NCI-H748 (cell line): ENCODE results near the gene SPATC1L.

Source experiments
- DNase-seq: peaks from one replicate; lab custom pipeline; 2025; ENCODE audit not compliant: unreplicated experiment; lab: John Stamatoyannopoulos, UW

Gene SPATC1L

DNA sequence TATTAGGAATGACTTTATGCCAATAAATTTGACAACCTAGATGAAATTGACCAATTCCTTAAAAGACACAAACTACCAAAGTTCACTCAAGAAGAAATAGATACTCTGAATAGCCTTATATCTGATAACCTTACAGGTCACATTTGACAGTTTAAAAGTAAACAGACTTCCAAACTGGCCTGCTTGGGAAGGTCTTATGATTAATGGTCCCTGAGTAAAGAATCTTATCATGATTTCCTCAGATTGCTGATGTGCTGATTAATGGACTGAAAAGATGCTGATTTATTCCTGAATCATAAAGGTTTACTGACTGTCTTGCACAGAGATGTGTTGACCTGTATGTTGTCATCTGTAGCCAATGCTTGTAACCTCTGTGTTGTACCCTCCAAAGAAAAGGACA lies 19.2 kb downstream of the SPATC1L start:
- no peak for DNase-seq

DNA sequence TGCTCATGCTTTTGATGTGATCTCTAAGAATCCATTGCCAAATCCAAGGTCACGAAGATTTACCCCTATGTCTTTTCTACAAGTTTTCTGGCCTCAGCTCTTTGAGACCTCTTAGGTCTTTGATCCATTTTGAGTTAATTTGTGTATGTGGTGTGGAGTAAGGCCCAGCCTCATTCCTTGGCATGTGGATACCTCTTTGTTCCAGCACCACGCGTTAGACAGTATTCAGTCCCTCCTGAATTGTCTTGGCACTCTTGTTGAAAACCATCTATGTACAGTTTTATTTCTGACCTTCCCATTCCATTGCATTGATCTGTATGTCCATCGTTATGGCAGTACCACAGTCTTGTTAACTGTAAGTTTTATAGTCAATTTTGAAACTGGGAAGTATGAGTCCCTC lies 20.9 kb downstream of the SPATC1L start:
- DNase-seq, result no peak

DNA sequence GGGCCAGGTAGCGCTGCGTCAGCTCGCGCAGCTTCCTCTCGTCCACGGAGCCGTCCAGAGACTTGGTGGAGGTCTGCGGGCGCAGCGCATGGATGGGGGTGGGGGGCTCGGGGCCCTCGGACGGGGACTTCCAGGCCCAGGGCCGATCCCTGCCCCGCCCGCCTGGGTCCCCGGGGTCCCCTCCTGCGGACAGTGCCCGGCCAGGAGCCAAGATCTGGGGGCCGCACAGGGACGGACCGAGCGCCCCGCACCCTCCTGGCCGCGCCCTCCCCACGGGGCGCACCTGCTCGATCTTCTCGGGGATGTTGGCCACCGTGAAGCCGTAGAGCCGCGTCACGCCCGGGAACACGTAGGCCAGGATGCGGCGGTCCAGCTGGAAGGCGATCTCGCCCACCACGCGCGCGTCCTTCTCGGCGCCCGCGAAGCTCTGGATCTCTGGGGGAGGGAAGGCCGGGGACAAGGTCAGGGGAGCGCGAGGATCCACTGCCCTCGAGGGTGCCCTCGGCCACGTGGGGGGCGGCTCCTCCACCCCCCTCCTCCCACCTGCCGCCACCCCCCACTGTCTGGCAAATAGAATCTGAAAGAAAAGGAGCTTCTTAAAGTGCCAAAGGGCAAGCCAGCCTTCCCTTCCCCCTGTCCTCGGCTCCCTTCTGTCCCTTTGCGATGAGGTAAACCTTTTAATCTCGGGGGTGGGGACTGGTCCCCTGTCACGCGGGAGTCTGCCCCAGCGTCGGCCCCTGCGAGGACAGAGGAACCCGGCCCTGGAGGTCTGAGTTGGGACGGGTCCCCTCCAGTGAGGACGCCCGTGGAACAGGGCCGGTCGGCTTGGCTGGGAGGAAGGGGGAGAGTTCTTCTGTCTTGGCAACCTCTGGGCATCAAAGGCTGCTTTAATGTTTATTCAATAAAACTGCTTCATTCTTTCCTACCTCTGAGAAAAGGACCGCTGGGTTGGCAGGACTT lies 22.3 kb downstream of the SPATC1L start:
- DNase-seq, result no peak

DNA sequence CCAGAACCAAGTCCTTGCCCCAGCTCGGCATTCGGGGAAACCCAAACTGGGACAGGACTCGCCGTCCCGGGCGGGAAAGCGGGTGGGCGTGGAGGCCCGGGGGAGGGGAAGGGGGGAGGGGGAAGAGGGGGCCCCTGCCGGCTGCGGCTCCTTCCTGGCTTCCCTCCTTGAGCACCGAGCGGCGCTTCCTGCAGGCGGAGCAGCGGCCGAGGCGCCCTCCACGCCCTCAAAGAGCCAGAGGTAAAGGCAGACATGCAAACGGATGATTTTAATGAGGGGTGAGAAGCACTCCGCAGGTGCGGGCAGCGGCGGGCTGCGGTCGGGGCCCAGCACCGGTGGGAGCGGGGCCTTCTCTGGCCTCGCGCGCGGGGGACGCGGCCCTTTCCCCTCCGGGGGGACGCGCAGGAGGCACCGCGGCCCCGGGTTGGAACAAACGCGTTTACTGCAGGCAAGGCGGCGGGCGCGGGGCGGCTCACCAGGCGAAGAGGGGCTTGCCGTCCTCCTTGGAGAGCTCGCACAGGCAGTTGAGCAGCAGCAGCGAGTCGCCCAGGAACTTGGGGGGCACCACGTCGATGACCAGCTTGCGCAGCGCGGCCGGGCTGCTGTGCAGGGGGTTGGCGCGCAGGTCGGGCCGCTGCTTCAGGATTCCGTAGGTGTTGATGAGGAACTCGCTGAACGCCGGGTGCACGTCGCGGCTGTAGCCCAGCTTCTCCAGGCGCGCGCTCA lies 23.2 kb downstream of the SPATC1L start:
- no peak for DNase-seq

DNA sequence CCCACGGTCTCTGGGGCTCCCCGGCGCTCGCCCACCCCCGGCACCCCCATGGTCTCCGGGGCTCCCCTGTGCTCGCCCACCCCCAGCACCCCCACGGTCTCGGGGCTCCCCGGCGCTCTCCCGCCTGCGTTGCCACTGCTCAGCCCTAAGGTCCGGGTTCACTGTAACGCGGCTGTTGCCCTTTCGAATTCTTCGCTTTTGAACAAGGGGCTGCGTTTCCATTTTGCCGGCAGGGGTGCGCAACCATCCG lies 23.7 kb downstream of the SPATC1L start:
- no peak for DNase-seq

DNA sequence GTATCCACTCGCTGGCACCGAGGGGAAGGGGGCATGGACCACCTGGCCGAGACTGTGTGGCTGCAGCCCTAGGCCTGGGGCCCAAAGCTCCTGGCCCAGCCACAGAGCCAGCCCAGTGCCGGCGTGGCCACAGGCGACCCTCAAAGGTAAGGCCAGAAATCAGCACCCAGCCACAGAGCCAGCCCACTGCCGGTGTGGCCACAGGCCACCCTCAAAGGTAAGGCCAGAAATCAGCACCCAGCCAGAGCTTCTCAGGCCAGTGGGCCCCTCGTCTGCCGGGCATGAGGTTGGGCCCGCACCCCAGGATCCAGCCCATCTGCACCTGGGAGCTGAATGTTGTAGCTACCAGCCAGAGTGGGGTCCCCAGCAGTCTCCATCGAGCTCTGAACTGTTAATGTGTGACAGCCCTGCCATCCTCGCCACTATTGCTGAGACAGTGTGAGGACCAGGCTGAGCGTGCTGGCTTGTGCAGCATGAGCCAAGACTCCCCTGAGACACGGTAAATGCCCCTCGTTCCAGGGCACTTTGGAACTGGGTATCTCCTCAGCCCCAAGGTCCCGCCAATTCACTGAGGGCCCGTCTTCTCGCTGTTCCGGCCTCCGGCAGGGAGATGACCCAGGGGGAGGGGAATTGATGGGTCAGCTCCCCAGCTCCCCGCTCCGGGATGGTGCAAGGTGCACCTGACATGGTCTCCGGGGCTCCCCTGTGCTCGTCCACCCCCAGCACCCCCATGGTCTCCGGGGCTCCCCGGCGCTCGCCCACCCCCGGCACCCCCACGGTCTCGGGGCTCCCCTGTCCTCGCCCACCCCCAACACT lies 24.2 kb downstream of the SPATC1L start:
- DNase-seq, result no peak

DNA sequence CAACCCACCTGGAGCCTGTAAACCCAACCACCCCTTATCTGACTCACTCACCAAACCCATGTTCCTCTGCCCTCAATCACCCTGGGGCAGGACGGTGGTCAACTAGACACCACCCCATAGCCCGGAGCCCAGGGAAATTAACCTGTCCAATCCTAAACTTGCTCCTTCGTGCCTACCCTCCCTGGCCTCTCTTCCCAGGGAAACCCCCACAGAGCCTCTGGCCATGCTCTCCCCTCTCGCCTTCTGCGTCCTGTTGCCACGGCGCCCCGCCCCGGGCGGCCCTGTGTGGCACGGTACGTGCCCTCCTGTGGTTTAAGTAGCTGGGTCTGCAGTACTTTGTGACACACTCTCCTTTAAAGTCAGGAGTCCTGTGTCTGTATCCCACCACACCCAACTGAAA lies 24.9 kb downstream of the SPATC1L start:
- no peak for DNase-seq

DNA sequence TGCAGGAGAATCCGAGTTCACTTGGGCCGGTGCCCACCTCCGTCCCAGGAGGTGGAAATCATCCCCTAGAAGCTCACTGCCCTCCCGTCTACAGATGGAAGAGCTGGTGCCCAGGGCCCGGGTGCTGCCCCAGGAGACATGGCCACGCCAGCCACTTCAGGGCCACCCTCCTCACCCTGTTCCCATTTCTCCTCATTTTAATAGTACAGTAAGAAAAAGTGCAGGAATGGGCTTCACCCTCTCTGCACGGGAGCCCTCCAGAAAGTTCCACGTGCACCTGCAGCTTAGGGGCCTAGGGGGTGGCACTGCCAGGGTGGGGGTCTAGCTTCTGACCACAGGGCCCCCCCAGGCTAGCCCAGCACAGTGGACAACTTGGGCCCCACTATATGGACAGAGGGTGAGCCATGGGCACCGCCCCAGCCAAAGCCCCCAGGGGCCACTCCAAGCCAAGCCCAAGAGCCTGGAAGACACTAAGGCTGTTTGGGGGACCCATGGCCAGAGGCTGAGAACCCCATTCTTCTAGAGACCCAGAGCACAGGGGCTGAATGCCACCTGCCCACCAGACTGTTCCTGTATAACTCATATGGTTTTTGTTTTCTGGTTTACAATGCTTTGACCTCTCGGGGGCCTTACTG lies 25.5 kb downstream of the SPATC1L start:
- no peak for DNase-seq

DNA sequence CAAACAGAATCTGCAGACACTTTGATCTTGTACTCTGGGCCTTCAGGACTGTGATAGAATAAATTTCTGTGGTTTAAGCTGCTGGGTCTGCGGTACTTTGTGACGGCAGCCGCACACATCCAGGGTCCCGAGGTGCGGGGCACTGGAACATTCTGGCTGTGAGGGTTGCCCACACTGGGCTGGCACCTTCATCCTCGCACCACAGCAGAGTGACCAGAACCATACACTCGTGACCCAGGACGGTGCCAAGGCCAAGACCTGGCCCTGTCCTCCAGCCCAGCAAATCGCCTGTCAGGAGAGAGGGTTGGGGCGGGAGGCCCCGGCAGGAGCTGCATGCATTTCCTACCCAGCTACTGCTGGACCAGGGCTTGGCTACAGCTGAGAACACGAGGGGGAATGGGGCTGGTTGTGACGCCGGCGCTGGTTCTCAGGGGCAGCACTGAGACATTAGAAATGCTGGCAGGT lies 26.2 kb downstream of the SPATC1L start:
- DNase-seq, result no peak

DNA sequence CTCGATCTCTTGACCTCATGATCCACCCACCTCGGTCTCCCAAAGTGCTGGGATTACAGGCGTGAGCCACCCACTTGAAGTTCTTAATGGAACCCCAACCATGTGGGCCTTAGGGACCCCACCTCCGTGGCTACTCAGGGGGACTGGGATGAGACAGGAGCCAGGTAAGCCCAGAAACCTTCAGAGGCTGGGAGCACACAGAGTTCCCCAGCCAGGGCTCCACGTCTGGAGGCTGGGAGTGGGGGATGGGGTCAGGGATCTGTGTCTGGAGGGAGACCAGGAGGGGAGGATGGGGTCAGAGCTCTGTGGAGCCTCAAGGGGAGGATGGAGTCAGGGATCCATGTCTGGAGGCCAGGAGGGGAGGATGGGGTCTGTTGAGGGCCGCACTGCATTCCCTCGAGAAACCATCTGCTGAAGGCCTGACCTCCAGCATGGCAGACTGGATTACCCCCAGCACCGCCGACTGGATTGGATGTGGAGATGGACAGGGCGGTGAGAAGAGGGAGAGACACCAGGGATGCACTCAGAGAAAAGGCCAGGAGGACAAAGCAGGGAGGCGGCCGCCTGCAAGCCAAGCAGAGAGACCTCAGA lies 26.8 kb downstream of the SPATC1L start:
- DNase-seq, result no peak

DNA sequence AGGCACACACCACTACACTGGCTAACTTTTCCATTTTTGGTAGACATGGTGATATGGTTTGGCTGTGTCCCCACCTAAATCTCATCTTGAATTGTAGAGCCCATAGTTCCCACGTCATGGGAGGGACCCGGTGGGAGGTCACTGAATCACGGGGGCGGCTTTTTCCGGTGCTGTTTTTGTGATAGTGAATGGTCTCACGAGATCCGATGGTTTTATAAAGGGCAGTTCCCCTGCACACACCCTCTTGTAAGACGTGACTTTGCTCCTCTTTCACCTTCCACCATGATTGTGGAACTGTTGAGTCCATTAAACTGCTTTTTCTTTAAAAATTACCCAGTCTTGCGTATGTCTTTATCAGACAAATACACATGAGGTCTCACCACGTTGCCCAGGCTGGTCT lies 27.6 kb downstream of the SPATC1L start:
- no peak for DNase-seq

DNA sequence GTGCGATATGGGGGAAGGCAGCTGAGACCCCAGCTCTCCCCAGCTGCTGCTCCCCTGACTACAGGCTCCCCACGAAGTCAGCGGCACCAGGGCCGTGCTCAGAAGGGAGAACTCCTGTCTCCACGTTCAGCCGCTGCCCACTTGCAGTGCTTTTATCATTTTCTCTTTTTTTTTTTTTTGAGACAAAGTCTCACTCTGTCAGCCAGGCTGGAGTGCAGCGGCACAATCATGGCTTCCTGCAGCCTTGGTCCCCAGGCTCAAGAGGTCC lies 27.9 kb downstream of the SPATC1L start:
- no peak for DNase-seq

DNA sequence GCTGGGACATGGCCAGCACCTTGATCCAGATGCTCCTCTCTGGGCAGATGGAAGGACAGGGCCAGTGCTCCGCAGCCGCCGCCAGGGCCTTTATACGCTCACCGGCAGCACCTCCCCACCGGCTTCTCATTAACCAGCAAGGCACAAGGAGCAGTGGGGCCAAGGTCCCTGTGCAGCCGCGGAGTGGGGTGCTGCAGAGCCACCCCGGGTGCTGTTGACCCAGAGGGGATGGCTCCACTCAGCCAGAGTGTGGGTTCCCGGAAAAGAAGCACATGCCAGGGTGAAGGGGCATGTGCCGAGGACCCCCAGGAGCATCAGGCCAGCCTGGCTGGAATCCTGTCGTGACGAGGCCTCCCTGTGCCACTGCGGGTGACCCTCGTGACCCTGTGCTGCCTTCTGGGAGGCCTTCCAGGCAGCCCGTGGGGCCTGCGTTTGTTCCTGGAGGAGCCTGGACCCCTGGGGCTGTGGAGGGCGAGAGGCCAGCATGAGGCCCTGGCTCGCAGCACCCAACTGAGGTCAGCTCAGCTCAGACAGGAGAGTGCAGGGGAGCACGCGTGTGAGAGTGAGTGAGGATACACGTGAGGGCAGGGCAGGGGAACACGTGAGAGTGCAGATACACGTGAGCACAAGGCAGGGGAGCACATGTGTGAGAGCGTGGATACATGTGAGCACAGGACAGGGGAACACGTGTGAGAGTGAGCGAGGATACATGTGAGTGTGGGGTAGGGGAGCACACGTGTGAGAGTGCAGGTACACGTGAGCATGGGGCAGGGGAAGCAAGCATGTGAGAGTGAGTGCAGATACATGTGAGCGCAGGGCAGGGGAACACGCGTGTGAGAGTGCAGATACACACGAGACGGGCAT lies 28.5 kb downstream of the SPATC1L start, which contains the start of gene FTCD:
FTCD (minus strand) TSS at position 66 of the 864 bp plus-strand sequence; CDS start at position 10, 56 bp downstream.
- DNase-seq, result no peak

DNA sequence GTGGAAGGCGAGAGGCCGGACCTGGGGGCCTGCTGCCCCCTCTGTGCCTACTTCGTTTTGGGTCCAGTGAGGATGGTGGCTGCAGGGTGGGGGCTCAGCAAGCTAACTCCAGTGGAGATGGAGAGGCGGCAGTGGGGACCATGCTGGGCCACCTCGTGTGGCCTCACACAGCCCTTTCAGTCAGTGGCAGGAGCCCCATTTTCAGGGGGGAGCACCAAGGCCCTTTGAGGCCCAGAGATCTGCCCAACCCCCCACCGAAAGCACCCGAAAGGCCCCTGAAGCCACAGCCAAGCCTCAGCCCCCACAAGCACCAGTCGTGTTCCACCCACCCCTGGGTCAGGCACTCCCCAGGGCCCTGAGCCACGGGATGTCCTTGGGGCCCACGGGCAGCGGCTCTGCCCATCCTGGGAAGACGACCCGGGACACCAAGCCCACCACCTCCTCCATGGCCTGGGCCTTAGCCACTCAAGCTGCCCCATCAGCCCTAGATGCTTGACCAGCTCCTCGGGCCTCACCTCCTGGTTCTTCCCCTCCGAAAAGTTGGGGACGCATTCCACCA lies 29.2 kb downstream of the SPATC1L start:
- DNase-seq, result no peak

DNA sequence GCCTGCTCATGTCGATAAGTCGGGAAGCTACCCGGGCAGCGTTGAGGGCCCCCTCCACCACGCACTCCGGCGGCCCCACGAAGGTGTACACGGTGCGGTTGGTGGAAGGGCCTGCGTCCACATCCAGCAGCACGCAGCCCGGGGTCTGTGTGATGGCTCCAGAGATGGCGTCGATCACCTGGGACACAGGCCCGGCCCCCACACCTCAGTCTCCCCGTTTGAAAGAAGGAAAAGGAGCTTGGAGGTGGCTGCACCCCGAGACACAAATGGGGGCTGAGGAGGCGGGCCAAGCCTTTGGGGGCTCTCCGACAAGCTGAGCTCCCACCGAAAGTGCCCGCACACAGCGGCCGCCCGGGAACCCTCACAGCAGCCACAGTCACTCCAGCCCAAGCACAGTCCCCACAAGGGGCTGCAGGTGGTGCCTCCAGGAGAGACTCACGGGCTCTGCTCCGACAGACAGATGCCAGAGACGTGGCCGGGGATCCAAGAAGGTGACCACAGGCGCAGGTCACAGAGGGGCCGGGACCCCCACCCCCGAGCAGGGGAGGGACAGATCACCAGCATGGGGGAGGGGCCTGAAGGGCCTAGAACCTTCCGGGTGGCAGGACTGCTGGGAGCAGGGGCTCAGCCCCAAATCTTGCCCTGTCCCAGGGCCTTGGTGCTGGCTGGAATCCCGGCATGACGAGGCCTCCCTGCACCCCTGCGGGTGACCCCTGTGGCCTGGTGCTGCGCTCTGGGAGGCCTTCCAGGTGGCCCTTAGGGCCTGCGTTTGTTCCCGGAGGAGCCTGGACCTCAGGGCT lies 29.9 kb downstream of the SPATC1L start:
- no peak for DNase-seq

DNA sequence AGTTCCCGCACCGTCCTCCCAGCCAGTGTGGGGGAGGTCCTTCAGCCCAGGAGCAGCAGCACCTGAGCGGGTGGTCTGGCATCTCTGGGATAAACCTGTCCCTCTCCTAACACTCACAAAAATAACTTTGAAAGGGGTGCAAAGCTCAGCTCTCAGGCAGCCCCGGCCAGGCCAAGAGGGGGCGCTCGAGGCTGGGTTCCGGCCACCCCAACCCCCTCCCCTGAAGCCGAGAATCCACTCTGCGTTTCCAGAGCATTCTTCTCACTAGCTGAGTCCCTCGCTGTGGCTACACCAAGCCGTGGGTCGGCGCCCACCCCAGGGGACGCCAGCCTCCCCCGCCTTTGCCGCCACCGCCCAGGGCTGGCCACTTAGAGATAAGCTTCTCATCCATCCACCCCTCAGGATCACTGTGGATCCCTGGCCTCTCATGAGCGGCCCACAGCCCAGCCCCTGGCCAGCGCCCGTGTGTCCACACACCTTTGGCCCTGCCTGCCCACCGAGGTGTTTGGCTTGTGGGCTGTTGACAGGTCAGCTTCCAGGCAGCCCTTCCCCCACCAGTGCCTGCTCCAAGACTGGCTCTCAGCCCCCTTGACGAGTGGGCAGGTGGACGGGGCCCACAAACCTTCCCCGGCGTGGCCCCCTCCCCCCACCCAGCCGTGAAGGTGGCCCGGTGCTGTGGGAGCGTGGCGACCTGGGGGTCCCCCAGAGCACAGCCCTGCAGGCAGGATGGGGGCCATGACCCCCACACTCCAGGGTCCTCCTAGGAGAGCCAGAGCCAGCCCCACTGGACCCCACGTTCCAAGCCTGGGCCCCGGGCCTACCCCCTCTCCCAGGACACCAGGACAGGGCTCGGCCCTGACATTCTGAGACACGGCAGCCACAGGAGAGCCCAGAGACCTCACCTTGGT lies 30.8 kb downstream of the SPATC1L start:
- DNase-seq, result peak; percentile 45

DNA sequence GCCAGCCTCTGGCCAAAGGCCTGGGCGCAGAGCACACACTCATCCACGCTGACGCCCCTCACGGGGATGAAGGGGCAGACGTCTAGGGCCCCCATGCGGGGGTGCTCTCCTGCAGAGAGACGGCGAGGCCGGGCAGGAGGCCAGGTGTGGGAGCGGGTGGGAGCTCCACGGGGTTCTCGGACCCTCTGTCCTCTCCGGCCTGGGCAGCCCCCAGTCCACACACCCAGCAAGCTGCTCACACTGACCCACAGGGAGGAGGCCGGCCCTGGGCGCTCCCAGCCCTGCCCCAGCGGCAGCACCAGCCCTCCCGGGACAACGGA lies 31.4 kb downstream of the SPATC1L start:
- no peak for DNase-seq
